HG02852 (cell line): ENCODE results near the gene ZSWIM6.

Experiments
- ATAC-seq: cut with Tn5 transposase; IDR thresholded peaks from one replicate; pipeline ENCODE4 v1.9.1; 2021; ENCODE audit warnings: mild to moderate bottlenecking, moderate library complexity; ENCODE audit not compliant: unreplicated experiment

Gene ZSWIM6

GRCh38 chr5:61306531-61307131 is 25.4 kb upstream of the ZSWIM6 start:
- peak; percentile 95 for ATAC-seq

- no peak for ATAC-seq
These were observed 24.9 kb upstream of the ZSWIM6 start for GRCh38 chr5:61307191-61307590.

- no peak for ATAC-seq
These were observed 24.4 kb upstream of the ZSWIM6 start for GRCh38 chr5:61307611-61308010.

- no peak for ATAC-seq
These were observed 23.3 kb upstream of the ZSWIM6 start for GRCh38 chr5:61308712-61309111.

GRCh38 chr5:61309115-61309514 is 22.9 kb upstream of the ZSWIM6 start:
- ATAC-seq, result no peak

- no peak for ATAC-seq
These were observed 20.9 kb upstream of the ZSWIM6 start for GRCh38 chr5:61311056-61311610.

GRCh38 chr5:61311836-61312808 is 19.9 kb upstream of the ZSWIM6 start:
- no peak for ATAC-seq

GRCh38 chr5:61313960-61314681 is 17.9 kb upstream of the ZSWIM6 start:
- no peak for ATAC-seq

- no peak for ATAC-seq
These were observed 13.7 kb upstream of the ZSWIM6 start for GRCh38 chr5:61318376-61318775.

GRCh38 chr5:61319388-61320146 is 12.5 kb upstream of the ZSWIM6 start:
- ATAC-seq, result peak; percentile 98

GRCh38 chr5:61320860-61321259 is 11.2 kb upstream of the ZSWIM6 start:
- ATAC-seq, result no peak

- ATAC-seq, result no peak
These were observed 10.4 kb upstream of the ZSWIM6 start for GRCh38 chr5:61321669-61322068.

GRCh38 chr5:61322738-61323725 is 9.0 kb upstream of the ZSWIM6 start:
- ATAC-seq, result no peak

GRCh38 chr5:61327760-61328753 is 4.0 kb upstream of the ZSWIM6 start:
- ATAC-seq, result peak; percentile 36

GRCh38 chr5:61328791-61329549 is 3.1 kb upstream of the ZSWIM6 start:
- ATAC-seq, result no peak

GRCh38 chr5:61329550-61330128 is 2.4 kb upstream of the ZSWIM6 start:
- no peak for ATAC-seq

GRCh38 chr5:61330341-61330844 is 1.7 kb upstream of the ZSWIM6 start:
- ATAC-seq, result peak; percentile 2
